Tibial artery (tissue), 4 donors: Measurements from ENCODE around the gene C11orf86.
"Not testable (repeated sequence)": the region's sequence is repeated elsewhere in the genome, so short reads cannot be mapped to it uniquely, and the experiment has no call there.

Experiments
- DNase-seq, 2 donors: peaks; one replicate each; pipeline ENCODE4 v3.0.0-alpha.2; 2019
- H3K27ac ChIP-seq, 2 donors: fragments of 200-600 bp; sonication (generic) in 1 of 2; 1 replicate in 1 of 2; 2 replicates in 1 of 2; pipeline ENCODE4 v1.5.1; 2018 to 2019; ENCODE audit warnings: mild to moderate bottlenecking in 1 of 2
- H3K27me3 ChIP-seq, 2 donors: fragments of 200-600 bp; sonication (generic) in 1 of 2; one replicate each; pipeline versions ENCODE4 v1.5.1 to v1.6.0; 2016 to 2019
- H3K36me3 ChIP-seq, 3 donors: fragments of 200-600 bp; sonication (generic) in 2 of 3; one replicate each; pipeline ENCODE4 v1.5.1; 2016 to 2019; ENCODE audit warnings: mild to moderate bottlenecking in 2 of 3
- H3K4me1 ChIP-seq, 4 donors: fragments of 200-600 bp; sonication (generic) in 2 of 4; 1 replicate in 3 of 4; 2 replicates in 1 of 4; pipeline ENCODE4 v1.5.1; 2016 to 2019
- H3K4me3 ChIP-seq, 2 donors: fragments of 200-600 bp; sonication (generic) in 1 of 2; 1 replicate in 1 of 2; 2 replicates in 1 of 2; pipeline ENCODE4 v1.5.1; 2018 to 2019; ENCODE audit warnings: mild to moderate bottlenecking in 2 of 2
- H3K9me3 ChIP-seq, 3 donors: fragments of 200-600 bp; sonication (generic) in 1 of 3; one replicate each; pipeline ENCODE4 v1.5.1; 2016 to 2019
- intact Hi-C: fragments of 100-400 bp; cut with DNase I; formaldehyde crosslinking; loops from one replicate; pipeline ENCODE4 v1.15.0; 2023; ENCODE audit warnings: low total_unique reads
- TF ChIP-seq, protein P1 (sequence below), 2 experiments: fragments of 200-600 bp in 1 of 2; fragments of 450-650 bp in 1 of 2; IDR thresholded peaks; one replicate each; pipeline ENCODE4 v1.5.1; 2017 to 2019; ENCODE audit warnings: antibody characterized with exemption in 2 of 2, mild to moderate bottlenecking in 1 of 2, moderate library complexity in 1 of 2

The C11orf86 gene

DNA sequence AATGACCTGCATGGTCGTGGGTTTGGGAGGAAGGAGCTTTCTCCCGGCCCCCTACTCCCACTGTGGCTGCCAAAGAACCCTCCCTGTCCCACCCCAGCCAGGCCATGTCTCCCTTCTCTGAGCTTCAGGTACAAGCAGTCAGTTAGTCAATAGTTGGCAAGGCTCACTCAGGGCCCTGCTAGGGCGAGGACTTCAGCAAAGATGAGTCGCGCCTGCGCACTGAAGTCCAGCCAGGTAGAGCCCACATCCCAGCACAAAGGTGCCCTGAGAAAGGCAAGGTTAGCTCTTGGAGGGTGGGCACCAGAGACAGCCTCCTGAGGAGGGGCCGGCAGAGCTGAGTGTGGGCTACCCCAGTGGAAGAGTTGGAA lies 11.1 kb downstream of the C11orf86 start:
- peaks cover 0 to 41% (median 22%) of the 10 kb centered on the region in 4 donors for H3K4me1 ChIP-seq
- TF ChIP-seq, protein P1, sequence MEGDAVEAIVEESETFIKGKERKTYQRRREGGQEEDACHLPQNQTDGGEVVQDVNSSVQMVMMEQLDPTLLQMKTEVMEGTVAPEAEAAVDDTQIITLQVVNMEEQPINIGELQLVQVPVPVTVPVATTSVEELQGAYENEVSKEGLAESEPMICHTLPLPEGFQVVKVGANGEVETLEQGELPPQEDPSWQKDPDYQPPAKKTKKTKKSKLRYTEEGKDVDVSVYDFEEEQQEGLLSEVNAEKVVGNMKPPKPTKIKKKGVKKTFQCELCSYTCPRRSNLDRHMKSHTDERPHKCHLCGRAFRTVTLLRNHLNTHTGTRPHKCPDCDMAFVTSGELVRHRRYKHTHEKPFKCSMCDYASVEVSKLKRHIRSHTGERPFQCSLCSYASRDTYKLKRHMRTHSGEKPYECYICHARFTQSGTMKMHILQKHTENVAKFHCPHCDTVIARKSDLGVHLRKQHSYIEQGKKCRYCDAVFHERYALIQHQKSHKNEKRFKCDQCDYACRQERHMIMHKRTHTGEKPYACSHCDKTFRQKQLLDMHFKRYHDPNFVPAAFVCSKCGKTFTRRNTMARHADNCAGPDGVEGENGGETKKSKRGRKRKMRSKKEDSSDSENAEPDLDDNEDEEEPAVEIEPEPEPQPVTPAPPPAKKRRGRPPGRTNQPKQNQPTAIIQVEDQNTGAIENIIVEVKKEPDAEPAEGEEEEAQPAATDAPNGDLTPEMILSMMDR (IDR thresholded peaks at IDR 0.05): no peak
- no peaks in the 10 kb centered on the region for H3K27me3 ChIP-seq
- no peak overlapping the region for H3K4me3 ChIP-seq
- H3K27ac ChIP-seq: no peak overlapping the region
- no peaks in the 10 kb centered on the region for H3K9me3 ChIP-seq
- no peaks in the 10 kb centered on the region for H3K36me3 ChIP-seq
- intact Hi-C loops: no loop called here
- no peak for DNase-seq

DNA sequence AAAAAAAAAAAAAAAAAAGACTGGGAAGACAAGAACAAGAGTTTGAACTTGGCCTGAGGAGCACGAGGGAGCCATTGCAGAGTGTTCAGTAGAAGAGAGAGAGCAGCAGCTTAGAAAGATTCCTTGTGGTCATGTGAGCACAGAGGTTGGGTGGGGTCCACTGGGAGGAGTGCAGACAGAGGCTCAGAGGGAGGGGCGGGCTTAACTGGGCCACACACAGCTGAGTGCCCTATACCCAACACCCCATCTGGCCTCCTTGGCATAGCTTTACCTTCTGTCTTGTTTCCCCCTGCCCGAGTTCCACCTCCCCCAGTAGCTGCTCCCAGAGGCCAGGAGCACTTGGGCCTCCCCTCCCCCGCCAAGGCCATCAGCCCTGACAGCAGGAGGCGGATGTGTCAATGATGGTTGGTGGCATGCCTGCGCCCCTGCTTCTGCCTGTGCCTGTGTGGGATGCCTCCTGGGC lies 12.1 kb downstream of the C11orf86 start:
- H3K36me3 ChIP-seq: no peaks in the 10 kb centered on the region
- peaks cover 0 to 31% (median 13%) of the 10 kb centered on the region in 4 donors for H3K4me1 ChIP-seq
- TF ChIP-seq, protein P1 (IDR thresholded peaks at IDR 0.05): no peak
- no peak for DNase-seq
- no peaks in the 10 kb centered on the region for H3K9me3 ChIP-seq
- intact Hi-C loops: no loop called here
- no peak overlapping the region for H3K4me3 ChIP-seq
- H3K27ac ChIP-seq: no peak overlapping the region
- no peaks in the 10 kb centered on the region for H3K27me3 ChIP-seq

DNA sequence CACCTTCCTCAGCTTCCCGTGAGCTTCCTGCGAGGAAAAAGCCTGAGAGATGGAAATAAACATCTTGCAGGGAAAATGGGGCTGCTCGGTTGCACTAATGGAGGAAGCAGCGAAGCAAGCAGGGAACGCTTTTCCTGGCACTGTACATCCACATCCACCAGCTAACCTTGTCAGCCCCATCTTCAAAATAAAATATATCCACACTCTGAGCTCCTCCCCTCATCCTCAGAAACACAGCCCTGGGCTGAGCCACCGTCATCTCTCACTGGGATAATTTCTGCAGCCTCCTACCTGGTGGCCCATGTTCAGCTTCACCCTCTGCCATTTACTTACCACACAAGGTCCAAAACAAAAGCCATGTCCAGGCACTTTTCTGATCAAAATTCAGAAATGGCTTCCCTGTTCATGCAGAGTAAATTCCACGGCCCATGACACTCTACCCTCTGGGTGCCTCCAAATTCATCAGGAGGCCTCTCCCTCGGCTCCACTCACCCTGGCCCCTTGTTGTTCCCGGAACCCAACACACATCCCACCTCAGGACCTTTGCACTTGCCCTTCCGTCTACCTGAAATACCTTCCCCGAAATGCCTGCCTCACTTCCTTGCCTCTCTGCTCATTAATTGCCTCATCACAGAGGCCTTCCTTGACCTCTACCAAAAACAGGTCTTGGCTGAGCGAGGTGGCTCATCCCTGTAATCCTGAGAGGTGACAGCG lies 13.0 kb downstream of the C11orf86 start:
- Histone ChIP-seq H3K27ac (no peak overlapping the region), H3K9me3 (no peaks in the 10 kb centered on the region), H3K4me3 (no peak overlapping the region), H3K36me3 (no peaks in the 10 kb centered on the region), H3K4me1 (peaks cover 0 to 29% (median 13%) of the 10 kb centered on the region in 4 donors), H3K27me3 (no peaks in the 10 kb centered on the region)
- TF ChIP-seq, protein P1 (IDR thresholded peaks at IDR 0.05): no peak
- no peak for DNase-seq
- intact Hi-C loops: no loop called here

DNA sequence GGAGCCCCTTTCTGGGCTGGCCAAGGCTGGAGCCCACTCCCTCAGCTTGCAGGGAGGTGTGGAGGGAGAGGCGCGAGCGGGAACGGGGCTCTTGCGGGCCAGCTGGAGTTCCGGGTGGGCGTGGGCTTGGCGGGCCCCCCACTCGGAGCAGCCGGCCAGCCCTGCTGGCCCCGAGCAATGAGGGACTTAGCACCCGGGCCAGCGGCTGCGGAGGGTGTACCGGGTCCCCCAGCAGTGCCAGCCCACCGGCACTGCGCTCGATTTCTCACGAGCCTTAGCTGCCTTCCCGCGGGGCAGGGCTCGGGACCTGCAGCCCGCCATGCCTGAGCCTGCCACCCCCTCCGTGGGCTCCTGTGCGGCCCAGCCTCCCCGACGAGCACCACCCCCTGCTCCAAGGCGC lies 13.6 kb downstream of the C11orf86 start:
- DNase-seq, H3K27me3 ChIP-seq, H3K36me3 ChIP-seq, H3K4me3 ChIP-seq, H3K27ac ChIP-seq, intact Hi-C loops, H3K9me3 ChIP-seq: not testable (repeated sequence)
- H3K4me1 ChIP-seq: peaks cover 0 to 22% (median 13%) of the 10 kb centered on the region in 4 donors

DNA sequence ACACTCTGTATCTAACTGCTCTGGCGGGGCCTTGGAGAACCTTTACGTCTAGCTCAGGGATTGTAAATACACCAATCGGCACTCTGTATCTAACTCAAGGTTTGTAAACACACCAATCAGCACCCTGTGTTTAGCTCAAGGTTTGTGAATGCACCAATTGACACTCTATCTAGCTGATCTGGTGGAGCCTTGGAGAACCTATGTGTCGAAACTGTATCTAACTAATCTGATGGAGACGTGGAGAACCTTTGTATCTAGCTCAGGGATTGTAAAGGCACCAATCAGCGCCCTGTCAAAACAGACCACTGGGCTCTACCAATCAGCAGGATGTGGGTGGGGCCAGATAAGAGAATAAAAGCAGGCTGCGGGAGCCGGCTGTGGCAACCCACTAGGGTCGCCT lies 14.3 kb downstream of the C11orf86 start:
- intact Hi-C loops, H3K4me3 ChIP-seq, H3K27ac ChIP-seq, H3K27me3 ChIP-seq, H3K36me3 ChIP-seq, H3K9me3 ChIP-seq, DNase-seq: not testable (repeated sequence)
- H3K4me1 ChIP-seq: peaks cover 0 to 19% (median 12%) of the 10 kb centered on the region in 4 donors

DNA sequence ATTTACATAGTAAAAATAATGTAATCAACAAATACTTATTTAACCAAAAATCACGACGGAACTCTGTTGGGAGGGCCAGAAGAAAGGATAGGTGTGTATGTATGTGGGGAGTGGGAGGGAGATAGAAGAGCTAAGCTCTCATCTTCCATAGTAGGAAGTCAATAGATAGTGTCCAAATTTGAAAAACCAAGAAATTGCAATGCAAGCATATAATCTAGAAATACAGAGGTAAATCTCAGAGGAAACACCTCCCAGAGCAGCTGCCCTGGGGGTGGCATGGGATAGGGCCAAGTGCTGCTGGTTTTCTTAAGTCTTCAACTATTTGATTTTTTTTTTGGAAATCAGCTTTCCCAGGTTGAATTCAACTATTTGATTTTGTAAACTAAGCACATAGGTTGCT lies 16.9 kb downstream of the C11orf86 start:
- no peak overlapping the region for H3K4me3 ChIP-seq
- H3K27ac ChIP-seq: no peak overlapping the region
- DNase-seq: no peak
- no peaks in the 10 kb centered on the region for H3K27me3 ChIP-seq
- peaks cover 0 to 10% (median 6%) of the 10 kb centered on the region in 4 donors for H3K4me1 ChIP-seq
- no peaks in the 10 kb centered on the region for H3K9me3 ChIP-seq
- H3K36me3 ChIP-seq: no peaks in the 10 kb centered on the region
- intact Hi-C loops: no loop called here
- TF ChIP-seq, protein P1 (IDR thresholded peaks at IDR 0.05): no peak
